IMR-90 (cell line): Measurements from ENCODE around the gene CWC27. TPM values are rescaled to one million over a fixed set of nuclear protein-coding genes. Genes with fewer than 3 reads are reported as not detected.

Experiments
- ATAC-seq: fragments of 200-7000 bp; cut with Tn5 transposase; 2 replicates; pipeline ENCODE4 v1.9.1; 2020; ENCODE audit warnings: low read depth, mild to moderate bottlenecking, moderate library complexity
- BruUV-seq: library from RNA; stranded (reverse); fragments of 400-500 nt; replicated peaks from 2 replicates; lab custom pipeline; 2021; lab: Mats Ljungman, UMichigan
- CTCF ChIA-PET: fragments of 300-600 bp; formaldehyde crosslinking; extraction: SDS; loops from one replicate; lab custom pipeline; 2021; ENCODE audit warnings: antibody characterized with exemption; lab: Yijun Ruan, JAX
- POLR2A ChIA-PET: fragments of 300-600 bp; sonication (Branson Sonifier 250); formaldehyde crosslinking; loops from one replicate; lab custom pipeline; 2022; ENCODE audit warnings: antibody characterized with exemption; ENCODE audit not compliant: unreplicated experiment; lab: Charles Lee
- DNase-seq: peaks from one replicate; pipeline ENCODE4 v3.0.0; 2013
- H2AFZ ChIP-seq: replicated peaks from 2 replicates; pipeline ENCODE3; 2013; ENCODE audit warnings: low read length, mild to moderate bottlenecking; ENCODE audit not compliant: poor library complexity
- H2AK5ac ChIP-seq: 2 replicates; pipeline ENCODE4 v1.6.1; 2013; ENCODE audit warnings: low read depth, low read length, inconsistent platforms
- H2AK9ac ChIP-seq: replicated peaks from 2 replicates; pipeline ENCODE3; 2013; ENCODE audit warnings: mild to moderate bottlenecking, low read depth, low read length, moderate library complexity; ENCODE audit not compliant: poor library complexity
- H2BK120ac ChIP-seq: 2 replicates; pipeline ENCODE4 v1.6.1; 2013; ENCODE audit warnings: low read depth, low read length, inconsistent platforms
- H2BK15ac ChIP-seq: 3 replicates; pipeline ENCODE4 v1.6.1; 2013; ENCODE audit warnings: low read depth, low read length, inconsistent platforms
- H2BK20ac ChIP-seq: 2 replicates; pipeline ENCODE4 v1.6.1; 2013; ENCODE audit warnings: low read depth, mild to moderate bottlenecking, inconsistent platforms, low read length, moderate library complexity
- H2BK5ac ChIP-seq: 2 replicates; pipeline ENCODE4 v1.6.1; 2013; ENCODE audit warnings: mild to moderate bottlenecking, low read depth, low read length, inconsistent platforms; ENCODE audit not compliant: poor library complexity, severe bottlenecking
- H3K14ac ChIP-seq: replicated peaks from 2 replicates; pipeline ENCODE4 v1.6.1; 2013; ENCODE audit warnings: low read depth, low read length, inconsistent platforms
- H3K18ac ChIP-seq: 2 replicates; pipeline ENCODE4 v1.6.1; 2013; ENCODE audit warnings: low read depth, low read length, control low read depth
- H3K23ac ChIP-seq: 2 replicates; pipeline ENCODE4 v1.6.1; 2013; ENCODE audit warnings: low read depth, low read length, inconsistent platforms
- H3K27ac ChIP-seq: 2 replicates; pipeline ENCODE4 v1.5.1; 2013; ENCODE audit warnings: mild to moderate bottlenecking, control low read depth, low read length; ENCODE audit not compliant: insufficient read depth
- H3K27me3 ChIP-seq: 2 replicates; pipeline ENCODE4 v1.6.1; 2013; ENCODE audit warnings: low read length; ENCODE audit not compliant: control insufficient read depth, insufficient read depth
- H3K36me3 ChIP-seq: 2 replicates; pipeline ENCODE4 v1.6.1; 2013; ENCODE audit warnings: low read length, mixed read lengths; ENCODE audit not compliant: control insufficient read depth, insufficient read depth
- H3K4ac ChIP-seq: 2 replicates; pipeline ENCODE4 v1.6.1; 2013; ENCODE audit warnings: low read depth, low read length, inconsistent platforms
- H3K4me1 ChIP-seq: 2 replicates; pipeline ENCODE4 v1.6.1; 2013; ENCODE audit warnings: low read length, mixed read lengths; ENCODE audit not compliant: control insufficient read depth, insufficient read depth
- H3K4me2 ChIP-seq: 2 replicates; pipeline ENCODE4 v1.6.1; 2013; ENCODE audit warnings: low read depth, mild to moderate bottlenecking, control low read depth, low read length, moderate library complexity
- H3K4me3 ChIP-seq: 2 replicates; pipeline ENCODE4 v1.5.1; 2013; ENCODE audit warnings: low read depth, mild to moderate bottlenecking, control low read depth, low read length, moderate library complexity; ENCODE audit not compliant: insufficient read depth
- H3K56ac ChIP-seq: 2 replicates; pipeline ENCODE4 v1.6.1; 2013; ENCODE audit warnings: low read length, inconsistent platforms; ENCODE audit not compliant: insufficient read depth; ENCODE audit errors: extremely low read depth
- H3K79me1 ChIP-seq, 2 experiments: 2 replicates each; pipeline ENCODE4 v1.6.1; 2013; ENCODE audit warnings: low read length in 2 of 2, inconsistent platforms in 1 of 2, low read depth in 1 of 2
- H3K9ac ChIP-seq: 2 replicates; pipeline ENCODE4 v1.6.1; 2013; ENCODE audit warnings: low read depth, low read length, control low read depth
- H3K9me1 ChIP-seq: 2 replicates; pipeline ENCODE4 v1.6.1; 2013; ENCODE audit warnings: low read length, inconsistent platforms; ENCODE audit not compliant: insufficient read depth
- H3K9me3 ChIP-seq: 2 replicates; pipeline ENCODE4 v1.6.1; 2013; ENCODE audit warnings: low read length; ENCODE audit not compliant: control insufficient read depth, insufficient read depth
- H4K20me1 ChIP-seq: 2 replicates; pipeline ENCODE4 v1.6.1; 2013; ENCODE audit warnings: low read length, inconsistent platforms; ENCODE audit not compliant: insufficient read depth
- H4K5ac ChIP-seq: 2 replicates; pipeline ENCODE4 v1.6.1; 2013; ENCODE audit warnings: mild to moderate bottlenecking, low read depth, low read length, control low read depth
- H4K8ac ChIP-seq, 2 experiments: 2 replicates each; pipeline ENCODE4 v1.6.1; 2013; ENCODE audit warnings: low read depth in 2 of 2, low read length in 2 of 2, control low read depth in 1 of 2, inconsistent platforms in 1 of 2
- H4K91ac ChIP-seq: 2 replicates; pipeline ENCODE4 v1.6.1; 2013; ENCODE audit warnings: low read depth, low read length, inconsistent platforms; ENCODE audit not compliant: insufficient read depth
- BHLHE40 ChIP-seq: fragments of 150-350 bp; IDR thresholded peaks from 2 replicates; pipeline ENCODE4 v1.6.1; 2016; ENCODE audit warnings: mild to moderate bottlenecking, low read depth, low read length
- MXI1 ChIP-seq: IDR thresholded peaks from 2 replicates; pipeline ENCODE4 v1.6.1; 2012; ENCODE audit warnings: low read depth, mild to moderate bottlenecking, low read length, moderate library complexity, borderline replicate concordance
- RFX5 ChIP-seq: IDR thresholded peaks from 2 replicates; pipeline ENCODE4 v1.8.0; 2012; ENCODE audit warnings: low read depth, mild to moderate bottlenecking, low read length, moderate library complexity
- dilution Hi-C: fragments of 300-500 bp; cut with HindIII; formaldehyde crosslinking; loops from one replicate; pipeline ENCODE4 v1.14.3; 2018; ENCODE audit warnings: low sequenced_read_pairs; ENCODE audit not compliant: unreplicated experiment
- in situ Hi-C: fragments of 300-500 bp; cut with MboI; formaldehyde crosslinking; loops from 3 replicates; pipeline ENCODE4 v1.14.3; 2019; ENCODE audit warnings: low sequenced_read_pairs, inconsistent platforms, mixed read lengths
- intact Hi-C: fragments of 100-400 bp; cut with micrococcal nuclease; formaldehyde crosslinking; loops from 2 replicates; pipeline ENCODE4 v1.10.0; 2022
- polyA plus RNA-seq, 3 experiments: library from polyadenylated mRNA; depleted of rRNA; stranded (reverse); fragments of >200 nt; gene quantifications; 2 replicates each; pipeline ENCODE4 v1.2.3, GENCODE V29; 2012; ENCODE audit warnings: low replicate concordance in 1 of 3
- total RNA-seq: library from RNA; depleted of rRNA; stranded (reverse); fragments of >200 nt; gene quantifications from 2 replicates; pipeline ENCODE4 v1.2.3, GENCODE V29; 2012

CWC27 gene
- total and polyA plus RNA-seq, 2 of the 4 experiments (the other 2 are of a cell fraction), result 13.3 to 17.1 TPM

- no peak overlapping the region for H2AFZ ChIP-seq
- no TSS peak for BruUV-seq
Measured at GRCh38 chr5:65030056-65030455, 261.3 kb downstream of the CWC27 start.

More at GRCh38 chr5:65030056-65030455, 261.3 kb downstream of the CWC27 start:
- Histone ChIP-seq H3K27ac (no peak overlapping the region), H3K9ac (no peak overlapping the region), H3K4me2 (no peak overlapping the region), H2BK120ac (peak overlapping the region; percentile 74), H3K4ac (peak overlapping the region; percentile 37; the same call in 1 of the 2 replicates), H4K91ac (peak overlapping the region; percentile 79; the same call in 1 of the 2 replicates), H3K4me1 (peaks cover 5% of the 10 kb centered on the region), H3K23ac (no peak overlapping the region), H3K27me3 (no peaks in the 10 kb centered on the region), H3K18ac (peak overlapping the region; percentile 76; the same call in 1 of the 2 replicates), H3K36me3 (no peaks in the 10 kb centered on the region), H3K14ac (peak overlapping the region; percentile 10; the same call in 1 of the 2 replicates), H3K4me3 (no peak overlapping the region), H3K79me1 (peaks cover 0 to 14% of the 10 kb centered on the region in 2 experiments; a peak in 3 of 4 replicates), H4K5ac (peak overlapping the region; percentile 83; the same call in 1 of the 2 replicates), H4K8ac (peak overlapping the region; percentile 2 to 55; a peak in 2 of 4 replicates), H2BK5ac (peak overlapping the region; percentile 35), H3K9me3 (no peaks in the 10 kb centered on the region), H2AK5ac (peak overlapping the region; percentile 56), H2BK15ac (peak overlapping the region; percentile 70; the same call in 2 of the 3 replicates), H3K9me1 (no peaks in the 10 kb centered on the region; the same call in 1 of the 2 replicates), H2BK20ac (peak overlapping the region; percentile 89; the same call in 1 of the 2 replicates), H4K20me1 (no peaks in the 10 kb centered on the region), H3K56ac (no peak overlapping the region), H2AK9ac (no peak overlapping the region)
- TF ChIP-seq MXI1, result no peak
- no peak for TF ChIP-seq BHLHE40
- no peak for TF ChIP-seq RFX5
- dilution Hi-C loops, result no loop called here
- no peak for ATAC-seq
- intact Hi-C loops, result no loop called here
- no peak for DNase-seq
- in situ Hi-C loops, result no loop called here
- ChIA-PET CTCF (no interaction called here), POLR2A (no interaction called here)
